HFFc6 (cell line): Measurements from ENCODE around the gene VGLL4. TPM values are rescaled to one million over a fixed set of nuclear protein-coding genes. Genes with fewer than 3 reads are reported as not detected.

Source experiments
- DNase-seq: peaks from one replicate; pipeline ENCODE4 v3.0.0-alpha.2; 2018
- H3K27ac Mint-ChIP-seq: 2 replicates; pipeline ENCODE4 v1.8.0; 2020; ENCODE audit warnings: mild to moderate bottlenecking, mixed read lengths
- H3K27me3 Mint-ChIP-seq: 2 replicates; pipeline ENCODE4 v1.8.0; 2021; ENCODE audit warnings: mild to moderate bottlenecking, moderate library complexity, mixed read lengths; ENCODE audit not compliant: insufficient read depth
- H3K36me3 Mint-ChIP-seq: 2 replicates; pipeline ENCODE4 v1.8.0; 2021; ENCODE audit warnings: low read depth, mixed read lengths
- H3K4me1 Mint-ChIP-seq: 2 replicates; pipeline ENCODE4 v1.8.0; 2020; ENCODE audit warnings: low read depth, mixed read lengths
- H3K4me3 Mint-ChIP-seq: 2 replicates; pipeline ENCODE4 v1.8.0; 2020; ENCODE audit warnings: mild to moderate bottlenecking, moderate library complexity, mixed read lengths
- H3K9me3 Mint-ChIP-seq: 2 replicates; pipeline ENCODE4 v1.8.0; 2020; ENCODE audit warnings: mild to moderate bottlenecking, mixed read lengths
- total RNA-seq, 6 experiments: library from RNA; stranded (reverse); fragmentation: NEBNext Ultra II Directional; extraction: Animal tissue kit (Norgen Biotek cat#: 25700); gene quantifications; 2 replicates in 1 of 6; 3 replicates in 5 of 6; pipeline ENCODE4 v1.2.3, GENCODE V29; 2021
- TF ChIP-seq, protein P1 (sequence below): fragments of 200-600 bp; sonication (generic); IDR thresholded peaks from 2 replicates; pipeline ENCODE4 v1.5.0; 2021; ENCODE audit warnings: antibody characterized with exemption, mild to moderate bottlenecking

Gene VGLL4
- total RNA-seq, 6 experiments from 2014 or later = 31.6 to 42.2 (median 33.8) TPM

DNA sequence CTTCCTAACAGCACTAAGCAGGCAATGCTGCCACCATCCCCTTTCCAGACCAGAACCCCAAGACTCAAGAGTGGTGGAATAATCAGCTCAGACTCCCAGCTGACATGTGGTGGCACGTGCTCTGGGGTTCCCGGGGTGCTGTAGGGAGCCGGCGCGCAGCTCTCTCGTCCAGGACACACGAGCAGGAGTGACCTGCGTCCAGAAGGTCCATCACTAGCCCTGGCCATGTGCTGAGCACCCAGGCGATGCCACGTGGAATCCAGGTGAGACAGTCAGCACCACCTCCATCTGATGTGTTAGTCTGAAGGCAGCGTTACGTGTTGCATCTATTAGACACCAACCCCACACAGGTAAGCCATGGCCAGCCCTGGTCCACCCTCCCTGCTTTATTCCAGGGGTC lies 78.2 kb downstream of the VGLL4 start:
- Mint-ChIP-seq H3K4me1 (peaks cover 58% of the 10 kb centered on the region), H3K4me3 (no peak overlapping the region), H3K9me3 (no peaks in the 10 kb centered on the region), H3K27ac (peak overlapping the region; percentile 24; the same call in 1 of the 2 replicates), H3K27me3 (peaks cover 21% of the 10 kb centered on the region), H3K36me3 (peaks cover 41% of the 10 kb centered on the region)
- TF ChIP-seq, protein P1, sequence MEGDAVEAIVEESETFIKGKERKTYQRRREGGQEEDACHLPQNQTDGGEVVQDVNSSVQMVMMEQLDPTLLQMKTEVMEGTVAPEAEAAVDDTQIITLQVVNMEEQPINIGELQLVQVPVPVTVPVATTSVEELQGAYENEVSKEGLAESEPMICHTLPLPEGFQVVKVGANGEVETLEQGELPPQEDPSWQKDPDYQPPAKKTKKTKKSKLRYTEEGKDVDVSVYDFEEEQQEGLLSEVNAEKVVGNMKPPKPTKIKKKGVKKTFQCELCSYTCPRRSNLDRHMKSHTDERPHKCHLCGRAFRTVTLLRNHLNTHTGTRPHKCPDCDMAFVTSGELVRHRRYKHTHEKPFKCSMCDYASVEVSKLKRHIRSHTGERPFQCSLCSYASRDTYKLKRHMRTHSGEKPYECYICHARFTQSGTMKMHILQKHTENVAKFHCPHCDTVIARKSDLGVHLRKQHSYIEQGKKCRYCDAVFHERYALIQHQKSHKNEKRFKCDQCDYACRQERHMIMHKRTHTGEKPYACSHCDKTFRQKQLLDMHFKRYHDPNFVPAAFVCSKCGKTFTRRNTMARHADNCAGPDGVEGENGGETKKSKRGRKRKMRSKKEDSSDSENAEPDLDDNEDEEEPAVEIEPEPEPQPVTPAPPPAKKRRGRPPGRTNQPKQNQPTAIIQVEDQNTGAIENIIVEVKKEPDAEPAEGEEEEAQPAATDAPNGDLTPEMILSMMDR = no peak
- DNase-seq = no peak

DNA sequence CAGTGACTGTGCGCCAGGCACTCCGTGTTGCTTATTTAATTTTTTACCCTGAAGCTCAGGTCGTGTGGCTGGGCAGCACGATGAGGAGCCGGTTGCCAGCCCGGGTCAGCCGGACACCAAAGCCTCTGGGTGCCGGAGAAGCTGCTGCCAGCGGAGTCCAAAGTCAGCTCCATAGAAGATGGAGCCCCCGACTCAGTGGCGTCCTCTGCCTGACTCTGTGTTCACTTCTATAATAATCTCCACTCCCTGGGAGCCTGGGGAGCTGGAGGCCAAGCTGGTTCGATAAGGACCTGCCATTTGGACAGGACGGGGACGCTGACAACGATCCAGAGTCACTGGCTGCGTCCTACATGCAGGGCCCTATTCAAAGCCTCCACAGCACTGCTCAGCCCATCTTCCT lies 78.6 kb downstream of the VGLL4 start:
- Mint-ChIP-seq H3K27ac (peak overlapping the region; percentile 24; the same call in 1 of the 2 replicates), H3K27me3 (peaks cover 22% of the 10 kb centered on the region), H3K4me3 (no peak overlapping the region), H3K4me1 (peaks cover 58% of the 10 kb centered on the region), H3K9me3 (no peaks in the 10 kb centered on the region), H3K36me3 (peaks cover 45% of the 10 kb centered on the region)
- DNase-seq = no peak
- TF ChIP-seq, protein P1 = no peak

DNA sequence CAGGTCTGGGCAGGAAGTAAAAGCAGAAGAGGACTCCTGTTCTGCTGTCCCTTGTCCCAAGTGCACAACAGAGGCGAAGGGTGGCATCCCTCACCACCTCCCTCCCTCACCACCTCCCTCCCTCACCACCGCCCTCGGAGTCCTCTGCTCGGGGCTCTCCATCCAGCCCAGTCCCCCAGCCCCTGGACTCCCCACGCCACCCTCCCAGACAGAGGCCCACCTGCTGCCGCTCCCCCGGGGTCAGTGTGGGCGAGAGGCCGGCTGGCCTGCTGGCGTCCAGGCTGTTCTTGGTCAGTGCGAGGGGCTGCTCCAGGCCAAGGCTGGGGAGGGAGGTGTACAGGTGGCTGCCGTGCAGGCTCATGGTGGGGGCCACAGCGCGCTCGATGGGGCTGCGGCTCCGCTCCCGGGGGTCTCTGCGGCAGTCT lies 79.1 kb downstream of the VGLL4 start:
- Mint-ChIP-seq H3K27ac (peak overlapping the region; percentile 52; the same call in 1 of the 2 replicates), H3K4me3 (no peak overlapping the region), H3K4me1 (peaks cover 58% of the 10 kb centered on the region), H3K27me3 (peaks cover 27% of the 10 kb centered on the region), H3K36me3 (peaks cover 45% of the 10 kb centered on the region), H3K9me3 (no peaks in the 10 kb centered on the region)
- TF ChIP-seq, protein P1 = no peak
- DNase-seq = no peak

DNA sequence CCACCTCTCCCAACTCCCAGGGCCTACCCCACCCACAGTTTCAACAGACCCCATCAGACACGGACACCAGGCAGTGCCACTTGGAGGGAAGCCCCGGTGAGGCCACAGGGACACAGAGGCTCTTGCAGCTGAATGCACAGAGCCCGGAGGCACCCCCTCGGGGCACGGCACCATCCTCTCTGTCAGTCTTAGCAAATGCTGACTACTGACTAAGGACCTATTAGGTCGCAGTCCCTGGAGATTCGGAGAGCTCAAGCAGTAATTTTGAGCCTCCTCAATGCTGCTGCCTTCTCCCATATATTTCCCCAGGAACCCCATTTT lies 79.9 kb downstream of the VGLL4 start:
- Mint-ChIP-seq H3K27ac (peak overlapping the region; percentile 62; the same call in 1 of the 2 replicates), H3K4me3 (no peak overlapping the region), H3K4me1 (peaks cover 54% of the 10 kb centered on the region), H3K9me3 (no peaks in the 10 kb centered on the region), H3K36me3 (peaks cover 45% of the 10 kb centered on the region), H3K27me3 (peaks cover 34% of the 10 kb centered on the region)
- DNase-seq = no peak
- TF ChIP-seq, protein P1 = no peak

DNA sequence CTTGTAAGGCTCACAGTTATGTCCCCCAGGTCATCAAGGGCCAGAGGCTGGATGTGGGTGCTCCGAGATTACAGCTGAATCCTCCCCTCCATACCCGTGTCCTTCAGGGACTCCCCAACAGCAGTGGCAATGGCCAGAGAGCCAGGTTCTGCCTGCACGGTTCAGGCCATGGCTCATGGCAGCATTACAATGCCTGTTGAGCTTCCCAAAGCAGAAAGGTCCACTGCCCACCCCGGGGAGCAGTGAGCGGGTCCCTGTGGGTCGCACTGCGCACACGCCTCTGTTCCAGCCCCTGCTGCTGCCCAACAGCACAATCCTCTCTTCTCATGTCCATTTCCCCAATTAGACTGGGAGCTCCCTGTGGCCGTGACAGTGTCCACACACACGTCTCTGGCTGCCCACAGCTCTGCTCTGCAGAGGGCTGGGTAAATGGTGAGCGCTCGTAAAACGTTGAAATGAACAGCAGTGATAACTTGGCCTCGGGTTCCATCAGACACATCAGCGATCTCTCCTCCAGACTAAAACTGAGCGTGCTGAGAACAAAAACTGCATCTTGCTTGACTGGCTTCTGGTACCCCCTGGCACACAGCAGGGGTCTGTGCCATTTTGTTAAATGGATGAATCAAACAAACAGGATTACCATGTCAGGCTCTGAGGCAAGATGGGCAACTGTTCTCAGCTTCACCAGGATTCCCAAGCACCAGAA lies 80.4 kb downstream of the VGLL4 start:
- H3K27me3 Mint-ChIP-seq = peaks cover 35% of the 10 kb centered on the region
- H3K4me1 Mint-ChIP-seq = peaks cover 54% of the 10 kb centered on the region
- H3K4me3 Mint-ChIP-seq = no peak overlapping the region
- peaks cover 46% of the 10 kb centered on the region for H3K36me3 Mint-ChIP-seq
- no peak for DNase-seq
- H3K9me3 Mint-ChIP-seq = no peaks in the 10 kb centered on the region
- peak overlapping the region; percentile 62; the same call in 1 of the 2 replicates for H3K27ac Mint-ChIP-seq
- TF ChIP-seq, protein P1 = no peak
